Measurements from ENCODE around the gene TNFAIP2.

DNA sequence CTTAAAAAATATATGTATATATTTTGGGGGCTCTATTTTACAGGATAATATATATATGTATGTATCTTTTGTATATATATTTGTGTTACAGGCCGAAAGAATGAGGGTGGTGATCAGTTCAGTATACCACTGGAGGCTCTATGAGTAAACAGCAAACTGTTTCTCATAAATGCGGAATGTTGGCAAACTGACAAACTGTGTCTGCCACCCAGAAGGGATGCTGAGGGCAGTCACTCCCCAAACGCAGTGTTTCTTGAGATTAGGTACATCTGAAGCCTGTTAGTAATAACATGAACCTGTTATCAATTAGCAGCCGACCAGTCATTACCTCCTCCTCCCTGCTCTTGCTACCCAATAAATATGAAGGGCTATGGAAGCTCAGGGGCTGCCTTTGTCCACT lies 20.8 kb downstream of the TNFAIP2 start:
- TF ChIP-seq, protein P1, sequence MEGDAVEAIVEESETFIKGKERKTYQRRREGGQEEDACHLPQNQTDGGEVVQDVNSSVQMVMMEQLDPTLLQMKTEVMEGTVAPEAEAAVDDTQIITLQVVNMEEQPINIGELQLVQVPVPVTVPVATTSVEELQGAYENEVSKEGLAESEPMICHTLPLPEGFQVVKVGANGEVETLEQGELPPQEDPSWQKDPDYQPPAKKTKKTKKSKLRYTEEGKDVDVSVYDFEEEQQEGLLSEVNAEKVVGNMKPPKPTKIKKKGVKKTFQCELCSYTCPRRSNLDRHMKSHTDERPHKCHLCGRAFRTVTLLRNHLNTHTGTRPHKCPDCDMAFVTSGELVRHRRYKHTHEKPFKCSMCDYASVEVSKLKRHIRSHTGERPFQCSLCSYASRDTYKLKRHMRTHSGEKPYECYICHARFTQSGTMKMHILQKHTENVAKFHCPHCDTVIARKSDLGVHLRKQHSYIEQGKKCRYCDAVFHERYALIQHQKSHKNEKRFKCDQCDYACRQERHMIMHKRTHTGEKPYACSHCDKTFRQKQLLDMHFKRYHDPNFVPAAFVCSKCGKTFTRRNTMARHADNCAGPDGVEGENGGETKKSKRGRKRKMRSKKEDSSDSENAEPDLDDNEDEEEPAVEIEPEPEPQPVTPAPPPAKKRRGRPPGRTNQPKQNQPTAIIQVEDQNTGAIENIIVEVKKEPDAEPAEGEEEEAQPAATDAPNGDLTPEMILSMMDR (IDR thresholded peaks at IDR 0.05) = no peak
- TF ChIP-seq POLR2A (IDR thresholded peaks at IDR 0.05) = no peak

Measured in thyroid gland (tissue), 4 donors.